ENCODE data around the gene IL20RA. TPM values are rescaled to one million over a fixed set of nuclear protein-coding genes. Genes with fewer than 3 reads are reported as not detected.

Gene IL20RA
- total RNA-seq, 4 donors from 2014 or later, result 0.27 to 8.1 (median 2.6) TPM

- intact Hi-C loops (cut with DNase I), result no loop called here
- WGBS, 2 donors, result 83 to 89% methylated on average over 4 of the region's 4 CpGs
- Histone ChIP-seq H3K27ac (no peak overlapping the region), H3K4me3 (replicated peaks in 1 of 3) (no peak overlapping the region), H3K27me3 (no peaks in the 10 kb centered on the region), H3K36me3 (no peaks in the 10 kb centered on the region), H3K9me3 (no peaks in the 10 kb centered on the region), H3K4me1 (no peaks in the 10 kb centered on the region)
- TF ChIP-seq CTCF (IDR thresholded peaks at IDR 0.05) (no peak), POLR2A (IDR thresholded peaks at IDR 0.05) (no peak)
- no peak for DNase-seq
Observed at GRCh38 chr6:137020776-137021175, 24.0 kb downstream of the IL20RA start.

- TF ChIP-seq CTCF (IDR thresholded peaks at IDR 0.05), result no peak
- no peak for TF ChIP-seq POLR2A (IDR thresholded peaks at IDR 0.05)
- no peaks in the 10 kb centered on the region for H3K27me3 ChIP-seq
- no peak for DNase-seq
- H3K9me3 ChIP-seq, result no peaks in the 10 kb centered on the region
- 46 to 53% methylated on average over 4 of the region's 4 CpGs for WGBS, 2 donors
- H3K36me3 ChIP-seq, result no peaks in the 10 kb centered on the region
- intact Hi-C loops (cut with DNase I), result no loop called here
- no peak overlapping the region for H3K27ac ChIP-seq
- H3K4me1 ChIP-seq, result no peaks in the 10 kb centered on the region
- H3K4me3 ChIP-seq (replicated peaks in 1 of 3), result no peak overlapping the region
Observed at GRCh38 chr6:137019476-137020272, 25.1 kb downstream of the IL20RA start.

GRCh38 chr6:137017081-137017480 is 27.7 kb downstream of the IL20RA start:
- DNase-seq, result no peak
- no peak overlapping the region for H3K4me3 ChIP-seq (replicated peaks in 1 of 3)
- 59 to 78% methylated on average over 3 of the region's 3 CpGs for WGBS, 2 donors
- H3K9me3 ChIP-seq, result no peaks in the 10 kb centered on the region
- H3K27me3 ChIP-seq, result no peaks in the 10 kb centered on the region
- no peaks in the 10 kb centered on the region for H3K36me3 ChIP-seq
- no peak overlapping the region for H3K27ac ChIP-seq
- H3K4me1 ChIP-seq, result no peaks in the 10 kb centered on the region
- intact Hi-C loops (cut with DNase I), result no loop called here
- no peak for TF ChIP-seq POLR2A (IDR thresholded peaks at IDR 0.05)
- TF ChIP-seq CTCF (IDR thresholded peaks at IDR 0.05), result no peak

- no peak for DNase-seq
- intact Hi-C loops (cut with DNase I), result no loop called here
- 58 to 65% methylated on average over 2 of the region's 2 CpGs for WGBS, 2 donors
- H3K9me3 ChIP-seq, result no peaks in the 10 kb centered on the region
- H3K4me1 ChIP-seq, result no peaks in the 10 kb centered on the region
- TF ChIP-seq POLR2A (IDR thresholded peaks at IDR 0.05) (no peak), CTCF (IDR thresholded peaks at IDR 0.05) (no peak)
- H3K4me3 ChIP-seq (replicated peaks in 1 of 3), result no peak overlapping the region
- no peaks in the 10 kb centered on the region for H3K36me3 ChIP-seq
- H3K27me3 ChIP-seq, result no peaks in the 10 kb centered on the region
- no peak overlapping the region for H3K27ac ChIP-seq
Observed at GRCh38 chr6:137016356-137016755, 28.4 kb downstream of the IL20RA start.

- Histone ChIP-seq H3K27ac (no peak overlapping the region), H3K4me1 (no peaks in the 10 kb centered on the region), H3K4me3 (replicated peaks in 1 of 3) (no peak overlapping the region), H3K9me3 (no peaks in the 10 kb centered on the region), H3K36me3 (no peaks in the 10 kb centered on the region), H3K27me3 (no peaks in the 10 kb centered on the region)
- intact Hi-C loops (cut with DNase I), result no loop called here
- TF ChIP-seq POLR2A (IDR thresholded peaks at IDR 0.05), result no peak
- DNase-seq, result no peak
- 66 to 75% methylated on average over 4 of the region's 4 CpGs for WGBS, 2 donors
Observed at GRCh38 chr6:137015943-137016342, 28.8 kb downstream of the IL20RA start.

Measured in thyroid gland (tissue), 4 donors.